Measurements from ENCODE around the gene GRIK2.

GRIK2 gene

GRCh38 chr6:101400326-101401135 is 7.0 kb downstream of the GRIK2 start:
- WGBS, 2 experiments (ENCODE audit: insufficient coverage in 2 of 2): 45 to 68% methylated on average over 6 to 7 of the region's 10 CpGs
- no peak overlapping the region for H3K4me3 ChIP-seq (ENCODE audit: extremely low read depth, insufficient read depth, low read length, poor library complexity, severe bottlenecking)
- H3K4me1 ChIP-seq (ENCODE audit: control insufficient read depth, insufficient read depth, low read length, poor library complexity, severe bottlenecking): peaks cover 5% of the 10 kb centered on the region
- no peak overlapping the region for H3K27ac ChIP-seq (ENCODE audit: low read depth, low read length, severe bottlenecking)
- H3K36me3 ChIP-seq (ENCODE audit: control insufficient read depth, insufficient read depth, low read length): no peaks in the 10 kb centered on the region
- no peaks in the 10 kb centered on the region for H3K9me3 ChIP-seq (ENCODE audit: control insufficient read depth, low read length)

- WGBS, 2 experiments (ENCODE audit: insufficient coverage in 2 of 2): 69 to 80% methylated on average over 4 to 8 of the region's 10 CpGs
- Histone ChIP-seq H3K4me3 (ENCODE audit: extremely low read depth, insufficient read depth, low read length, poor library complexity, severe bottlenecking) (no peak overlapping the region), H3K9me3 (ENCODE audit: control insufficient read depth, low read length) (no peaks in the 10 kb centered on the region), H3K27ac (ENCODE audit: low read depth, low read length, severe bottlenecking) (no peak overlapping the region), H3K4me1 (ENCODE audit: control insufficient read depth, insufficient read depth, low read length, poor library complexity, severe bottlenecking) (peaks cover 5% of the 10 kb centered on the region), H3K36me3 (ENCODE audit: control insufficient read depth, insufficient read depth, low read length) (no peaks in the 10 kb centered on the region)
Observed at GRCh38 chr6:101401171-101401570, 7.7 kb downstream of the GRIK2 start.

- 6 to 8% methylated on average over 33 to 37 of the region's 50 CpGs for WGBS, 2 experiments (ENCODE audit: insufficient coverage in 2 of 2)
- Histone ChIP-seq H3K4me1 (ENCODE audit: control insufficient read depth, insufficient read depth, low read length, poor library complexity, severe bottlenecking) (peaks cover 5% of the 10 kb centered on the region), H3K27ac (ENCODE audit: low read depth, low read length, severe bottlenecking) (no peak overlapping the region), H3K9me3 (ENCODE audit: control insufficient read depth, low read length) (no peaks in the 10 kb centered on the region), H3K36me3 (ENCODE audit: control insufficient read depth, insufficient read depth, low read length) (no peaks in the 10 kb centered on the region), H3K4me3 (ENCODE audit: extremely low read depth, insufficient read depth, low read length, poor library complexity, severe bottlenecking) (peak overlapping the region; percentile 35)
Observed at GRCh38 chr6:101401792-101402621, 8.5 kb downstream of the GRIK2 start.

- H3K27ac ChIP-seq (ENCODE audit: low read depth, low read length, severe bottlenecking): no peak overlapping the region
Observed at GRCh38 chr6:101402622-101403031, 9.1 kb downstream of the GRIK2 start.

GRCh38 chr6:101403216-101403945 is 9.9 kb downstream of the GRIK2 start:
- Histone ChIP-seq H3K9me3 (ENCODE audit: control insufficient read depth, low read length) (no peaks in the 10 kb centered on the region), H3K27ac (ENCODE audit: low read depth, low read length, severe bottlenecking) (no peak overlapping the region), H3K4me1 (ENCODE audit: control insufficient read depth, insufficient read depth, low read length, poor library complexity, severe bottlenecking) (peaks cover 5% of the 10 kb centered on the region), H3K4me3 (ENCODE audit: extremely low read depth, insufficient read depth, low read length, poor library complexity, severe bottlenecking) (no peak overlapping the region), H3K36me3 (ENCODE audit: control insufficient read depth, insufficient read depth, low read length) (no peaks in the 10 kb centered on the region)
- 41 to 44% methylated on average over 10 of the region's 16 CpGs for WGBS, 2 experiments (ENCODE audit: insufficient coverage in 2 of 2)

More at GRCh38 chr6:101402622-101403031, 9.1 kb downstream of the GRIK2 start:
- peaks cover 5% of the 10 kb centered on the region for H3K4me1 ChIP-seq (ENCODE audit: control insufficient read depth, insufficient read depth, low read length, poor library complexity, severe bottlenecking)
- WGBS, 2 experiments (ENCODE audit: insufficient coverage in 2 of 2): 5 to 7% methylated on average over 28 of the region's 28 CpGs
- peak overlapping the region; percentile 35 for H3K4me3 ChIP-seq (ENCODE audit: extremely low read depth, insufficient read depth, low read length, poor library complexity, severe bottlenecking)
- no peaks in the 10 kb centered on the region for H3K9me3 ChIP-seq (ENCODE audit: control insufficient read depth, low read length)
- H3K36me3 ChIP-seq (ENCODE audit: control insufficient read depth, insufficient read depth, low read length): no peaks in the 10 kb centered on the region

GRCh38 chr6:101404775-101405174 is 11.3 kb downstream of the GRIK2 start:
- Histone ChIP-seq H3K4me3 (ENCODE audit: extremely low read depth, insufficient read depth, low read length, poor library complexity, severe bottlenecking) (no peak overlapping the region), H3K27ac (ENCODE audit: low read depth, low read length, severe bottlenecking) (no peak overlapping the region), H3K36me3 (ENCODE audit: control insufficient read depth, insufficient read depth, low read length) (no peaks in the 10 kb centered on the region), H3K9me3 (ENCODE audit: control insufficient read depth, low read length) (no peaks in the 10 kb centered on the region), H3K4me1 (ENCODE audit: control insufficient read depth, insufficient read depth, low read length, poor library complexity, severe bottlenecking) (peaks cover 5% of the 10 kb centered on the region)
- 92% methylated on average over 2 of the region's 4 CpGs; no CpG with 5 or more reads in 1 of the 2 experiments for WGBS, 2 experiments (ENCODE audit: insufficient coverage in 2 of 2)

GRCh38 chr6:101413773-101414172 is 20.3 kb downstream of the GRIK2 start:
- Histone ChIP-seq H3K4me3 (ENCODE audit: extremely low read depth, insufficient read depth, low read length, poor library complexity, severe bottlenecking) (no peak overlapping the region), H3K36me3 (ENCODE audit: control insufficient read depth, insufficient read depth, low read length) (no peaks in the 10 kb centered on the region), H3K4me1 (ENCODE audit: control insufficient read depth, insufficient read depth, low read length, poor library complexity, severe bottlenecking) (no peaks in the 10 kb centered on the region), H3K27ac (ENCODE audit: low read depth, low read length, severe bottlenecking) (no peak overlapping the region), H3K9me3 (ENCODE audit: control insufficient read depth, low read length) (no peaks in the 10 kb centered on the region)

GRCh38 chr6:101417900-101418299 is 24.4 kb downstream of the GRIK2 start:
- Histone ChIP-seq H3K36me3 (ENCODE audit: control insufficient read depth, insufficient read depth, low read length) (no peaks in the 10 kb centered on the region), H3K4me3 (ENCODE audit: extremely low read depth, insufficient read depth, low read length, poor library complexity, severe bottlenecking) (no peak overlapping the region), H3K27ac (ENCODE audit: low read depth, low read length, severe bottlenecking) (no peak overlapping the region), H3K9me3 (ENCODE audit: control insufficient read depth, low read length) (no peaks in the 10 kb centered on the region), H3K4me1 (ENCODE audit: control insufficient read depth, insufficient read depth, low read length, poor library complexity, severe bottlenecking) (no peaks in the 10 kb centered on the region)
- 88 to 100% methylated on average over 1 of the region's 1 CpG for WGBS, 2 experiments (ENCODE audit: insufficient coverage in 2 of 2)

GRCh38 chr6:101422251-101422650 is 28.7 kb downstream of the GRIK2 start:
- WGBS, 2 experiments (ENCODE audit: insufficient coverage in 2 of 2): no CpG with 5 or more reads among the region's 1 CpG
- Histone ChIP-seq H3K36me3 (ENCODE audit: control insufficient read depth, insufficient read depth, low read length) (no peaks in the 10 kb centered on the region), H3K9me3 (ENCODE audit: control insufficient read depth, low read length) (no peaks in the 10 kb centered on the region), H3K4me1 (ENCODE audit: control insufficient read depth, insufficient read depth, low read length, poor library complexity, severe bottlenecking) (no peaks in the 10 kb centered on the region), H3K4me3 (ENCODE audit: extremely low read depth, insufficient read depth, low read length, poor library complexity, severe bottlenecking) (no peak overlapping the region), H3K27ac (ENCODE audit: low read depth, low read length, severe bottlenecking) (no peak overlapping the region)

GRCh38 chr6:101422811-101423210 is 29.3 kb downstream of the GRIK2 start:
- no CpG with 5 or more reads among the region's 1 CpG for WGBS, 2 experiments (ENCODE audit: insufficient coverage in 2 of 2)

More at GRCh38 chr6:101422811-101423210, 29.3 kb downstream of the GRIK2 start:
- no peaks in the 10 kb centered on the region for H3K9me3 ChIP-seq (ENCODE audit: control insufficient read depth, low read length)
- no peak overlapping the region for H3K27ac ChIP-seq (ENCODE audit: low read depth, low read length, severe bottlenecking)
- no peaks in the 10 kb centered on the region for H3K4me1 ChIP-seq (ENCODE audit: control insufficient read depth, insufficient read depth, low read length, poor library complexity, severe bottlenecking)
- no peak overlapping the region for H3K4me3 ChIP-seq (ENCODE audit: extremely low read depth, insufficient read depth, low read length, poor library complexity, severe bottlenecking)
- no peaks in the 10 kb centered on the region for H3K36me3 ChIP-seq (ENCODE audit: control insufficient read depth, insufficient read depth, low read length)

Data from mesodermal cell (in vitro differentiated cells).